ENCODE measurements around the gene PRR29.

Gene PRR29

DNA sequence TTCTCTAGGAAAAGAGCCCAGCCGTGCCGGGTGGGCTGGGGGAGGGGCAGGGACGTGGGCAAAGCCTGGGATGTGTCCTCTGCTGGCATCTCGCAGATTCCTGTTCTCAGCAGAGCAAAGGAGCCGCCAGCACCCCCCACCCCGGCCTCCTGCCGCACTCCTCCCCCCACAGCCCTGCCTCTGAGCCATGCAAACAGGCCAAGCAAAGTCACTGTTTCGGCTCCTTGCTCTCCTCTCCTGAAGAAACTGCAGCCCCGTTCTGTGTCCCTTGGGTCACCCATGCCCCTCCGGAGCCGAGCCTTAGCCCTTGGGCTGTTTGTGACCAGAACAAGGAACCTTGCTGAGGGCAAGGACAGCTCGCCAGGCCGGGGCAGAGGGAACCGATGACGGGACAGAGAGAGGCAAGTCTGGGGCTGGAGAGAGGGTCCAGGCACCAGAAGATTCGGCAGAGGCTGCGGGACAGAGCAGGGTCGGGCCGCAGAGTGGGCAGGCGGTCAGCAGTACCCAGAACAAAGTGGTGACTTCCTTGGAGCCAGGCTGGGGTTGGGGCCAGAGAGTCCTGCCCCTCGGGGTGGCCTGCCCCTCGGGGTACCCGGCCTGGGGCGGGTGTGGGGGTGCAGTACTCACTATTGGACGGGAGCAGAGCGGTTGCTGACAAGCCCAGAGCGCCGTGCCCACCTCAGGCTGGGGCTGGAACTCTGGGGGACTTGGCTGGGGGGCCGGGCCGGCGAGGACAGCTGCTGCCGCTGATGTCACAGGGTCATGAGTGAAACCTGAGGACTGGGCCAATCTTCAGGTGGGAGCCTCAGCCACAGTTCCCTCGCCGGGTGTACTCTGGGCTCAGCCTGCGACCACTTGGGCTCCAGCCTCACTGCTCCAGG, 9.2 kb upstream of the PRR29 start:
- TF ChIP-seq, protein P1, sequence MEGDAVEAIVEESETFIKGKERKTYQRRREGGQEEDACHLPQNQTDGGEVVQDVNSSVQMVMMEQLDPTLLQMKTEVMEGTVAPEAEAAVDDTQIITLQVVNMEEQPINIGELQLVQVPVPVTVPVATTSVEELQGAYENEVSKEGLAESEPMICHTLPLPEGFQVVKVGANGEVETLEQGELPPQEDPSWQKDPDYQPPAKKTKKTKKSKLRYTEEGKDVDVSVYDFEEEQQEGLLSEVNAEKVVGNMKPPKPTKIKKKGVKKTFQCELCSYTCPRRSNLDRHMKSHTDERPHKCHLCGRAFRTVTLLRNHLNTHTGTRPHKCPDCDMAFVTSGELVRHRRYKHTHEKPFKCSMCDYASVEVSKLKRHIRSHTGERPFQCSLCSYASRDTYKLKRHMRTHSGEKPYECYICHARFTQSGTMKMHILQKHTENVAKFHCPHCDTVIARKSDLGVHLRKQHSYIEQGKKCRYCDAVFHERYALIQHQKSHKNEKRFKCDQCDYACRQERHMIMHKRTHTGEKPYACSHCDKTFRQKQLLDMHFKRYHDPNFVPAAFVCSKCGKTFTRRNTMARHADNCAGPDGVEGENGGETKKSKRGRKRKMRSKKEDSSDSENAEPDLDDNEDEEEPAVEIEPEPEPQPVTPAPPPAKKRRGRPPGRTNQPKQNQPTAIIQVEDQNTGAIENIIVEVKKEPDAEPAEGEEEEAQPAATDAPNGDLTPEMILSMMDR (IDR thresholded peaks at IDR 0.05; ENCODE audit: insufficient read depth, low read length, poor library complexity, severe bottlenecking), result no peak
- Histone ChIP-seq H3K4me3 (replicated peaks; ENCODE audit: low read depth, low read length) (no peak overlapping the region), H3K36me3 (ENCODE audit: control insufficient read depth, insufficient read depth, low read length) (no peaks in the 10 kb centered on the region), H3K27me3 (replicated peaks; ENCODE audit: control insufficient read depth, insufficient read depth, low read length) (no peaks in the 10 kb centered on the region)
- no peak for DNase-seq (ENCODE audit: extremely low read depth, insufficient read length)

DNA sequence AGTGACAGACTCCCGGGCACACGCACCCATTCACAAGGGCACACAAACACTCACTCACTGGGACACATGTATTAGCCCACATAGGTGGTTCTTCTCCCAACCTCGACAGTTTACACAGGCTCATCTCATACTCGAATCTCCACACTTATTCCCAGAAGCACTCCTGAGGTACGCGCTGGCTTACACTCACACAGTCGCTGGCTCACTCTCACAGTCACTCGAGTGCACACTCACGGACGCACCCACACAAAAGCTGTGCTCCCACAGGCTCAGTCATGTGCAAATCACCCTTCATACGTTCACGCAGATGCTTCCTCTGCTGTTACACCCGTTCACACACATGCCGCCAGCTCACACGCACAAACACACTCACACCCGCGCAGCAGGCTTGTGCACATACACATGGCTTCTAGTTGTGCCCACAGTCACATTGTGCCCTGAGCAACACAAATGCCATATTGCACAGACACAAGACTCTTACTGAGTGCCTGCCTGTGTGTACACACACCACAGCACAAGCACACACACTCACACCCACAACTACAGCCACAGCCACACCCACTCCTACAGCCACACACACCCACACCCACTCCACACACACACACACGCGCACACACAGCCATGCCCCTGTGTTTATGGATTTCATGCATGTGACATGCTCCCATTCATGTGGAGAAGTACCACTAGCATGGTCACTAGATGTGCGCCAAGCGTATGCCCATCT, 8.4 kb upstream of the PRR29 start:
- Histone ChIP-seq H3K4me3 (replicated peaks; ENCODE audit: low read depth, low read length) (no peak overlapping the region), H3K27me3 (replicated peaks; ENCODE audit: control insufficient read depth, insufficient read depth, low read length) (no peaks in the 10 kb centered on the region), H3K36me3 (ENCODE audit: control insufficient read depth, insufficient read depth, low read length) (no peaks in the 10 kb centered on the region)
- DNase-seq (ENCODE audit: extremely low read depth, insufficient read length), result no peak
- TF ChIP-seq, protein P1 (IDR thresholded peaks at IDR 0.05; ENCODE audit: insufficient read depth, low read length, poor library complexity, severe bottlenecking), result no peak

DNA sequence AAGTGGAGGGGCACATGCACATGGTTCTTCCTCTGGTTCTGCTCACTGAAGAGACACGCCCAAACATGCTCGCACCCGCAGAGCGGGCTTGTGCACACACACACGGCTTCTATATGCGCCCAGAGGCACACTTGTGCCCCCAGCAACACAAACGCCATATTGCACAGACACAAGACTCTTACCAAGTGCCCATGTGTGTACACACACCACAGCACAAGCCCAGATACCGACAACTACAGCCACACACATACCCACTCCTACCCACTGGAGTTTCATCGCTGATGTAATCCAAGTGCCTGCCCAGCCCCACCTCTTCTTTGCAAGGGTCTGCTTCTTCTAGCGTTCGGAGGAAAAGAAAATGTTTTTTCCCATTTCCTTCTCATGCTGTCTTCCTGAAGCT, 6.5 kb upstream of the PRR29 start:
- TF ChIP-seq, protein P1 (IDR thresholded peaks at IDR 0.05; ENCODE audit: insufficient read depth, low read length, poor library complexity, severe bottlenecking), result no peak
- no peak for DNase-seq (ENCODE audit: extremely low read depth, insufficient read length)
- Histone ChIP-seq H3K36me3 (ENCODE audit: control insufficient read depth, insufficient read depth, low read length) (no peaks in the 10 kb centered on the region), H3K4me3 (replicated peaks; ENCODE audit: low read depth, low read length) (no peak overlapping the region), H3K27me3 (replicated peaks; ENCODE audit: control insufficient read depth, insufficient read depth, low read length) (no peaks in the 10 kb centered on the region; the same call in 1 of the 2 replicates)

DNA sequence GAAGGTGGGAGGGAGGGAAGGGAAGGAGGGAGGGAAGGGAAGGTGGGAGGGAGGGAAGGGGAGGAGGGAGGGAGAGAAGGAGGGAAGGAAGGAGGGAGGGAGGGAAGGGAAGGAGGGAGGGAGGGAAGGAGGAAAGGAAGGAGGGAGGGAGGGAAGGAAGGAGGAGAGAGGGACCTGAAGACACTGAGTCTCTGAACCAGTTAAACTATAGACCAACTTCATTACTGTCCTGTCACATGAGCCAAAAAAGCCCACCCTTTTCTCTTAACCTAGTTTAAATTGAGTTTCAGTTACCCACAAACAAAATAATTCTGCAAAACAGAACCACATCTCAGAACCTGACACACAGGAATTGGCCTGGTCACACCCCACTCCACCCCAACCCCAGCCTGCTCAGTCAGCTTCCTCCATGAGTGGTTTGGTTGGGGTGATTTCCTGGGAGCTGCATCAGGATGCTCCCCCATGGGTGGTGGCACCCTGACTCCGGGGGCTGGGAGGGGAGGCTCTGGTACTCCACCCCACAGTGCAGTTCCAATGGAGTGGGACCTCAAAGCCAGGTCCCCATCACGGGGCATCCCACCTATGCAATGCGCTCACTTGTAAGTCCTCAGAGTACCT, 4.7 kb upstream of the PRR29 start:
- TF ChIP-seq, protein P1 (IDR thresholded peaks at IDR 0.05; ENCODE audit: insufficient read depth, low read length, poor library complexity, severe bottlenecking), result no peak
- Histone ChIP-seq H3K4me3 (replicated peaks; ENCODE audit: low read depth, low read length) (no peak overlapping the region), H3K27me3 (replicated peaks; ENCODE audit: control insufficient read depth, insufficient read depth, low read length) (no peaks in the 10 kb centered on the region; the same call in none of the 2 replicates), H3K36me3 (ENCODE audit: control insufficient read depth, insufficient read depth, low read length) (no peaks in the 10 kb centered on the region)
- DNase-seq (ENCODE audit: extremely low read depth, insufficient read length), result no peak

DNA sequence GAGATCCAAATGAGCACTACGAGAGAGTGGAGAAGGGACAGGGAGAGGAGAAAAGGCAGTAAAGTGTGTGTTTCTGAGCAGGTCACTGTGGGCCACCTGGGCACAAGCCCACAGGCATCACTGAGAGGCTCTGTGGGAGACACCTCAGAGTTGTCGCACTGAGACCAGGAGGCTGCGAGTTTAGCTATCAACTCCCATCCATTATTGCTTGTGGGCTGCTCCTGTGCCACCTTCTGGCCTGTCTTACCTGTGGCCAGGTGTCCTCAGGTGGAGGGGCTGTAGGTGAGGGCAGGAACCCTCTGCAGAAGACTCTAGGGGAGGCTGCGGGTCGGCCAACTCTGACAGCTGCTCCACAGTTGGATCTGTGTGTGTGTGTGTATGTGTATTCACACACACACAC, 2.5 kb upstream of the PRR29 start:
- H3K4me3 ChIP-seq (replicated peaks; ENCODE audit: low read depth, low read length), result no peak overlapping the region
- H3K27me3 ChIP-seq (replicated peaks; ENCODE audit: control insufficient read depth, insufficient read depth, low read length), result no peaks in the 10 kb centered on the region; the same call in none of the 2 replicates
- TF ChIP-seq, protein P1 (IDR thresholded peaks at IDR 0.05; ENCODE audit: insufficient read depth, low read length, poor library complexity, severe bottlenecking), result no peak
- DNase-seq (ENCODE audit: extremely low read depth, insufficient read length), result no peak
- no peaks in the 10 kb centered on the region for H3K36me3 ChIP-seq (ENCODE audit: control insufficient read depth, insufficient read depth, low read length)
